Colon (tissue), 2 donors: Measurements from ENCODE around the gene MUC20.
"Not testable (repeated sequence)": the region's sequence is repeated elsewhere in the genome, so short reads cannot be mapped to it uniquely, and the experiment has no call there.

Experiments used
- FAIRE-seq: peaks from 2 replicates; lab custom pipeline; 2012; peaks lifted over from hg19 to GRCh38; lab: Jason Lieb, UNC
- donor health status: control.
- donor health status: control.

Gene MUC20

DNA sequence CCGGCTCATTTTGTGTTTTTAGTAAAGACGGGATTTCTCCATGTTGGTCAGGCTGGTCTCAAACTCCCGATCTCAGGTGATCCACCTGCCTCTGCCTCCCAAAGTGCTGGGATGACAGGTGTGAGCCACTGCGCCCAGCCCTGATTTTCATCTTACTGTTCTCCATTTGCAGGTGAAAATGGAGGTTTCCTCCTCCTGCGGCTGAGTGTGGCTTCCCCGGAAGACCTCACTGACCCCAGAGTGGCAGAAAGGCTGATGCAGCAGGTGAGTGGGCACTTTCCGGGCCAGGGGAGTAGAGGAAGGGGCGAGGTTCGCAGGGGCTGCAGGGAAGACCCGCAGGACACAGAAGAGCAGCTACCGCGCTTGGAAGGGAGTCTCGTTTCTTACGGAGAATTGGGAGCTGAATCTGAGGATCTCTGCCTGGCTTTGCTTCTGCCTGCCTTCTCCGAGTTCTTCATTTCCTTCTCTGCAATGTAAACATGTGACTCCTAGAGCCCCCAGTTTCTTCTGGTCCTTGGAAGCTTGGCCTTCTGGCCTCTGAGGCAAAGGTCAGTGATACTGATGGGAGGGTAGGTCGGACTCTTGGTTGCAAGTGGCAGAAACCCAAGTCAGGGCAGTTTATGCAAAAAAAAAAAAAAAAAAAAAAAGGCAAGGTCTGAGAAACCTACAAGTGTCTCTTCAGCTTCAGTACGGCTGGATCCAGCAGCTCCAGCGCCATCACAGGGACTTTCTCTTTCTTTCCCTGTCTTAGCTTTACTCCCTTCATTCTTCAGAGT, 8.9 kb downstream of the MUC20 start:
- FAIRE-seq, result no peak

DNA sequence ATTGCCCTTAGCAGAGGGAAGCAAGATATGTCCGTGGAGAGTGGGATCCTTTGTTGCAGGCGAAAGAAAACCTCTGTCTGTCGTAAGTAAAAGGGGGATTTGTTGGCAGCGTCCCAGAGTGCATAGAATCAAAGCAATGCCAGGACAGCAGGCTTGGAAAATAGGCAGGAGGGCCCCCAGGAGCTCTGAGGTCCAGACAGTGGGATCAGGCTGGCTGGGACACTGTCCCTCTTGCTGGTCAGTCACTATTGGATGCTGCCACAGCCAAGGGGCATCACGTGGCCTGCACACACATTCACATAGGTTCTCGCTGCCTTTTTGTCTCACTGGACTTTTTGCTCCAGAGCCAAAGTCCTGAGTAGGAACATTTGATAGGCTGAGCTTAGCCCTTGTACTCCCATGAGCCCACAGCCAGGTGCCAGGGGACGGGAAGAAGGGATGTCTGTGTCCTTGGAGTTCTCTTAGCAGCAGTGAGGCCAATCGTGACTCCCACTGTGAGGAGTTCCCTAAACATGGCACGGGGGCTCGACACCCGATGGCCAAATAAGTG, 10.7 kb downstream of the MUC20 start:
- FAIRE-seq, result no peak

DNA sequence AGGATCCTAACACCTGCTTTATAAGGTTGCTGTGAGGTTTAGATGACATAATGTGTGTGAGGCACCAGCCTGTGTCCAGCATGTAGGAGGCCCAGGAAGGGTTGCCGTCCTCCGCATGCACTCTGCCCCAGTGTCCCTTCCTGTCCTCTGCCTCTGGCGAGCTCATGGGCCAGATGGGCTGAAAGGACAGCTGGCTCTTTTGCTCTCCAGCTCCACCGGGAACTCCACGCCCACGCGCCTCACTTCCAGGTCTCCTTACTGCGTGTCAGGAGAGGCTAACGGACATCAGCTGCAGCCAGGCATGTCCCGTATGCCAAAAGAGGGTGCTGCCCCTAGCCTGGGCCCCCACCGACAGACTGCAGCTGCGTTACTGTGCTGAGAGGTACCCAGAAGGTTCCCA, 12.2 kb downstream of the MUC20 start:
- FAIRE-seq, result no peak

DNA sequence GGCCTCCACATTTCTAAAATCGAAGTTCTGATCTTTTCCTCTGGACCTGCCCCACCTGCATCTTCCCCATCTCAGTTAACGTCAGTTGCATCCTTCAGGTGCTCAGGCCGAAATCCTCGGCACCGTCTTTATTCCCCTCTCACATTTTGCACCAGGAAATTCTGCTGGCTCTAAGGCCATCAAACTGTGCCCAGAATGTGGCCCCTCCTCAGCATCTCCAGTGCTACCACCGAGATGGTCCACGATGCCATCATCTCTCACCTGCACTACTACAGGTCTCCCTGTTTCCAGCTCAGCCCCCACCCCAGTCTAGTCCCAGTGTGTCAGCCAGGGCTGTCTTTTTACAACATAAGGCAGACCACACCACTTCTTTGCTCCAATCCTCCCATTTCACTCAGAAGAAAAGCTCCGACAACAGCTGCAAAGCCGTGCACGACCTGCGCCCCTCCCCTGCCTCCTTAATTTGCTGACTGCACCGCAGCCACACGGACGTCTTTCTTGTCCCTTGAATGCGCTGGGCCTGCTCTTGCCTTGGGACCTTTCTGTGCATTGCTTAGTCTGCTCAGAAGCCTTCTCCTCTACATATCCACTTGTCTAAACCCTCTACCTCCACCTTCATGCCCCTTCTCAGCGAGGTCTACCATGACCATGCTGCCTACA, 14.4 kb downstream of the MUC20 start:
- FAIRE-seq, result no peak

DNA sequence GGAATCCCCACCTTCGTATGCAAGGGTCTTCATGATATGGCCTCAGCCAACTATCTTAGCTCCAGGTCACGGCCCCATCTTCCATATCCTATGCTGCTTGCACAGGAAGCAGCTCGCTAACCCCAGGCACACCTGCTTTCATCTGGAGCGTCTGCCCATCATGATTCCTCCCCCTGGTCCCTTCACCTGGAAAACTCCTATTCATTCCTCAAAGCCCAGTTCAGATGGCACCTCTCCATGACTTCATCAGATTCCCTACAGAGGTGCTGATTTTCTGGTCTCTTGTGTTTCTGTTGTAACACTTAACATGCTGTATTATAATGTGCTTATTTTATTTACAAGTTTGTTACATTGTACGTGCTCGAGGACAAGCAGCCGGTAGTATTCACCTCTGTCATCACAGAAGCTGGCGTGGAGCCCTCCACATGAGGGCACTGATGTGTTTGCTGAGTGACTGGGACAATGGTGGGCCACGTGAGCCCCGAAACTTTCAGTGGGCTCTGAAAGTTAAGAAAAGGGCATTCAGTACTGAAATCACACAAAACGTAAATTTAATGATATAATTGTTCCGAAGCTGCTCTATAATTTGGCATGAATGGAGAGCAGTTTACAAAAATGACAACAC, 16.2 kb downstream of the MUC20 start:
- no peak for FAIRE-seq

DNA sequence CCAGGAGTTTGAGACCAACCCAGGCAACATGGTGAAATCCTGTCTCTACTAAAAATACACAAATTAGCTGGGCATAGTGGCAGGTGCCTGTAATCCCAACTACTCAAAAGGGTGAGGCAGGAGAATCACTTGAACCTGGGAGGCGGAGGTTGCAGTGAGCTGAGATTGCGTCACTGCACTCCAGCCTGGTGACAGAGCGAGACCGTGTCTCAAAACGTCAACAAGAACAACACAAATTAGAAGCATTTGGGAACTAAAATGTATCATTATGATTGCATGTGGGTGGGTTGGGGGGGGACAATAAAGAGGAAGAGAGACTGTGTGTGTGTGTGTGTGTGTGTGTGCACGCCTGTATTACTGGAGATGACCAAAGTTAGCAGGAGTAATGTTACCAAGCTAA, 17.0 kb downstream of the MUC20 start:
- FAIRE-seq, result not testable (repeated sequence)

DNA sequence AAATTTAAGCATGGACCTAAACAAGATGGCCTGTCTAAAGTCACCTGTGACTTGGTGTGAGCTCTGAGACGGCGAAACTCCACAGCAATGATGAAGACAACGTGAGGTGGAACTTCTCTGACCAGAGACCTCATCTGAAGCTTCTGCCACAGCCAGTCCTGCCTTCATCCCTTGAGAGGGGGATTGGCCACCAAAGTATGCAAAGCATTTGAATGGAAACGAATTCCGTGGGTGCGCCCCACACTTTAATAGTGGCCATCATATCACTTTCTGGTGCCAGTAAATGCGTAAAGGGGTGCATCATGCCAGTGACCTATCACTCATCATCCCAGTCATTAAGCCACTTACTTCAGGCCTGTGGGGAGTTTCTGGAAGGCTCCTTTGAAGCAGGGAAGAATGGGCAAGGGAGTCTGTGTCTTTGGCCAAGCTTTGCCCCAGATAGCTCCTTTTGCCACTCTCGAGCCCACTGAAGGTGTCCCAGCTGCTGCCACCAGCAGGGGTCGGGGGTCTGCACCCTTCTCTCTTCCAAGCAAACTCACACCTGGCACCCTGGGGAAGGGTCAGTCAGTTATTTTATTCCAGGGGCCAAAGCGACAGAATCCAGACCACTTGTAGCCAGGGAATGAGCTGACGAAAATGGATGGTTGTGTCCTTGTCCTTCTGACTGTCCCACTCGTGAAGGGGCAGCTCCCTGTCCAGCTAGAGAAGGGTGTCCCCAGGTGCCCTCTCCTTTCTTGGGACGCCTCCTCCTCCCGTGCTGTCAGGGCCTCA, 17.7 kb downstream of the MUC20 start:
- FAIRE-seq, result no peak

DNA sequence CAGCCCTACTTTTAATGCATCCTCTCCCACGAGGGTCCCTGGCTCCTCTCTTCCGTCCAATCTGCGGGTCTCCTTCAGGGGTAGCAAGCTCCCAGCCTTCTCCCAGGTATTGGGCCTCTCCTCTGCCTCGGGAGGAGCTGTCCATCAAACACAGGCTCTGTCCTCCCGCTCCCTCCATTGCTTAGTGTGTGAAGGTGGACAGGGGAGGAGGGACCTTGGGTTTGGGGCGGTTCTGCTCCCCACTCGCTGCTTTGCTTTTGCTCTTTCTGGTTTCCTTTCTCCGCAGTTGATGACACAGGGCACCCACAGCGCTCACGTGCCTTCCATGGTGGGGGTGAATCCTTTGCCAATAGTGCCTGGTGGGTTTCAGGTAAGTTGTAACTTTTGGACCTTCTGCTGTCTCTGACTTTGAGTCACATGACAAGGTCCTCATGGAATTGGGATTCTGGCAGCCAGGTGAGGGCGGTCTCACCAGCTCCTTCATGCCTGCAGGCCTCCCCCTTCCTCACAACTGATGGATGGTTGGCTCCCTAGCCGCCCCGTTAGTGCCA, 18.9 kb downstream of the MUC20 start:
- no peak for FAIRE-seq

DNA sequence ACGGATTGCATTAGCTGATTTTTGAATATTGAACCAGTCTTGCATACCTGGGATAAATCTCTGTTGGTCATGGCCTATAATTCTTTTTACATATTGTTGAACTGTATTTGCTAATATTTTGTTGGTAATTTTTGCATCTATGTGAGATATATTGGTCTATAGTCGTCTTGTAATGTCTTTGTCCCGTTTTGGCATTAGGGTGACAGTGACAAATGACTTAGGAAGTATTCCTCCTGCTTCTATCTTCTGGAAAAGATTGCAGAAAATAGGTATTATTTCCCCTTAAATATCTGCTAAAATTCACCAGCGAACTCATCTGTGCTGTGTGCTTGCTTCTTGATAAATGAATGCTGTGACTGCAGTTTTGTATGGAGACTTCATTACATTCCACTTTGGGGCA, 23.7 kb downstream of the MUC20 start:
- no peak for FAIRE-seq

DNA sequence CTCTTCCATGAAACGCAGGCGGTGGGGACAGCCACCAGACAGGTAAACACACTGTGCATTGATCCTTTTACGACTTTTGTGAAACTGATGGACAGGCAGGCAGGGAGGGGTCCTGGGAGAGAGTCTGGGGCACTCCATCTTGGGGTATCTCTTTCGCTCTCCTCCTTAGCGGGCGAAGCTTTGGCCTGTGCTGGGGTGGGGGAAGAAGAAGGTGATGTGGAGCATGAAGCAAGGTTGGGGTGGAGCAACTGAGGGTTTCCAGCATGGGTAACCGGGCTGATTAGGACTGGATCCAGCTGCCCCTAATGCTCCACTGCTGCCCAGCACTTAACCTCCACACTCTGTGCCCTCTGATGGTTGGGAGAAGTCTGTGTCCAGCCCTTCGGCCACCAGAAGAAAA, 25.6 kb downstream of the MUC20 start:
- FAIRE-seq, result no peak

DNA sequence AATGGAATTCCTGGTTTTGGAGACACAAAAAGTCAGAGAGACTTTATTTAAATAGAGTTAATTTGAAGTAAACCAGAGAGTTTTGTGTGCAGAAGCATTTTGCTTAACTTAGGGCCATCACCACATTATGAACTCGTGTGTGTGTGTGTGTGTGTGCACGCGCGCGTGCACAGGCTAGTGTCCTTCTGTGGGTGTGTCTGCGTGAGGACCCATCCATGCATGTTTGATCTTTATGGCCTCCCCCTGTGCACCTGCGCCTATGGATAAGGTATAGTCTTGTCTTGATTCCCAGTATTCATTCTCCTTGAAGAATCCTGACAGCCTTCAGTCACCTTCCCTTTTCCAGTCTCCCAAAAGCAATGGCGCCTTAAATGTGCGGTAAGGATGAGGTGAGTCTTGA, 26.0 kb downstream of the MUC20 start:
- FAIRE-seq, result no peak

DNA sequence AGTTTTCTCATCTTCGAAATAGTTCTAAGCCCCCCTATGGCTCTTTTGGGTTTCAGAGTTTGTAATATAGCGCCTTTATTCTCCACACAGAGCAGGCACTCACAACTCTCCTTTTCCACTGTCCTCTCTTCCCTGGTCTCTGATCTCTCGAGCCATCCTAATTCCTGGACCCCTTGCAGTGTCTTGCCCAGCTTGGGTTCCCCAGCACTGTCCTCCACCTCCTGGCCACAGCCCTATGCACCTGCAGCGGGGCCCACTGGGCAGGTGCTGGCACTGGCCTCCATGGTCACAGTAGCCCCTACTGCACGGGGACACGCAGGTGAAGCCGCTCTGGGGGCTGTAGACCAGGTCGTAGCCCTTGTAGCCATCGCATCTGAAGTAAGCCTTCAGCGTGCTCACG, 27.9 kb downstream of the MUC20 start:
- FAIRE-seq, result no peak

DNA sequence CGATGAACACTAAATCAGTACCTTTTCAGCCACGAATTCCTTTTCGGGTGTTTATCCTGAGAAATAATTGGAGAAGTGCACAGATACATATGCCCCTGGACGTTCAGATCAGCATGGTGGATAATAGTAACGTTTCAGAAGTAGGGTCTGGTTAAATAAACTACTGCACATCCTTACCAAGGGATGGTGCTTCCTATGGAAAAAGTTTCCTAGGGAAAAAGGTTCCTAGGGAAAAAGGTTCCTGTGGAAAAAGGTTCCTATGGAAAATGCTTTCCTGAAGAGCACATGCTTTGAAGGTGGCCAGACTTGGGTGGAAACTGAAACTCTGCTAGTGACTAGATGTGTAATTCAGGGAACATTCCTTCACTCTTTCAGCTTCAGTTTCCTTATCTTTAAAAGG, 28.3 kb downstream of the MUC20 start:
- not testable (repeated sequence) for FAIRE-seq

DNA sequence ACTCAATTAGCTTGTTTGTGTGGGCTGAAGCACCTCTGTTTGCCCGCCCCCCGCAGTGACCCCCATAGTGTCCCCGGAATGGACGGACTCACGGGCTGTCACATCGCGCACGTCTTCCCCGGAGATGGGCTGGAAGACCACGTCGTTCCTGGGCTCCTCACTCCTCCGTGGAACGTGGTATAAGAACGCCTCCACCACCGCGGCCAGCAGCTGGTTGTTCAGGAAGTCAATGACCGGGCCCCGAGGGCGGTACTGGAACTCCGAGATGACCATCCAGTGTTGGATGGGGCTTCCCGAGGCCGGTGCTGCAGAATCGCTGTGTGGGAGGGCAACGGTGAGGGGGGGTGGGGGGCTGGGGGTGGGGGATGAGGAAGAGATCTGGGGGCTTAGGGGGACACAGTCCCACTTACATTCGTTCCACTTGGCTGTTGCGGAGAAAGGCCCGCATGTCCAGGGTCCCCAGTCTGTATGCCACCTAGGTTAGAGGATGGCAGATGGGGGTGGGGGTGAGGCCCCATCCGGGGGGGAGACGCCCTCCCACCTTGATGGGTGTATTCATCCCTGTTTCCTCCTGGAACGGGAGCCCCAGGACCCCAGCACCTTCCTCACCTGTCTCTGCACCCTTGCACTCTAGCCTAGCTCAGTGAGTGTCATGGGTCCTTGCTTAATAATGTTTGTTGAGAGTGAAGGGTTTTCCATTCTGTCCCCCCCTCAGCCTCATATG, 30.2 kb downstream of the MUC20 start:
- FAIRE-seq, result no peak

DNA sequence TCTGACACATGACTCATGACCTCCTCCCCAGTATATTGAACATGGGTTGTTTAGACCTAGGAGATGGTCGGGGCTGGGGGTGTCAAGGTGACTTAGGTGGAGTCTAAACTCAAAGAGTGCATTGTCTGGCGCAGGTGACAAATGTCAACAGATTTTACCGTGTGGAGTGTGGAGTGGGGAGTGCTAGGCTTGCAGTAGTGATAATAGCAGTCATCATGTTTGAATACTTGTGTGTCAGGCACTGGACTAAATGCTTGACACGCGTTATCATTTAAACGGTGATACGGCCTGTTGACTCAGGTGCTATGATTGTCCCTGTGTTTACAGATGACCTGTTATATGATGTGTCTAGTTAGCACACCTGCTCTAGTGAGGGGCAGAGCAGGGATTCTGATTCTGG, 30.8 kb downstream of the MUC20 start:
- FAIRE-seq, result no peak

DNA sequence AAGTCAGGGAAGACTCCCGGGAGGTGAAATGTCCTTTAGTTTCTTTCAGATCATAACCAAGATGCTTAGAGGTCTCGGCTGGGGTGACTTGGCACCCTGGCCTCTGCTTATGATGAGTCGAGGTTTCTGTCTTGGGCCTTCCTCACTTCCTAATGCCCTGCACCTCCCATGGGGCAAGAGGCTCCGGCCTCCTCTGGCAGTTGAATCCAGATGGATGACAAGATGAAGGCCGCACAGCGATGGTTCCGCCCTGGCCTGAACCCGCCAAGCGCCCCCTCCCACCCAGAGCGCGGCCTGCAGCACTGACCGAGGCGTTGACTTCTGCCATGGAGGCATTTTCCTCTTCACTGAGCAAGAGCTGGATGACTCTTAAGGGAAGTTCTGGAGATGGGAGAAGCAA, 31.3 kb downstream of the MUC20 start:
- FAIRE-seq, result no peak

DNA sequence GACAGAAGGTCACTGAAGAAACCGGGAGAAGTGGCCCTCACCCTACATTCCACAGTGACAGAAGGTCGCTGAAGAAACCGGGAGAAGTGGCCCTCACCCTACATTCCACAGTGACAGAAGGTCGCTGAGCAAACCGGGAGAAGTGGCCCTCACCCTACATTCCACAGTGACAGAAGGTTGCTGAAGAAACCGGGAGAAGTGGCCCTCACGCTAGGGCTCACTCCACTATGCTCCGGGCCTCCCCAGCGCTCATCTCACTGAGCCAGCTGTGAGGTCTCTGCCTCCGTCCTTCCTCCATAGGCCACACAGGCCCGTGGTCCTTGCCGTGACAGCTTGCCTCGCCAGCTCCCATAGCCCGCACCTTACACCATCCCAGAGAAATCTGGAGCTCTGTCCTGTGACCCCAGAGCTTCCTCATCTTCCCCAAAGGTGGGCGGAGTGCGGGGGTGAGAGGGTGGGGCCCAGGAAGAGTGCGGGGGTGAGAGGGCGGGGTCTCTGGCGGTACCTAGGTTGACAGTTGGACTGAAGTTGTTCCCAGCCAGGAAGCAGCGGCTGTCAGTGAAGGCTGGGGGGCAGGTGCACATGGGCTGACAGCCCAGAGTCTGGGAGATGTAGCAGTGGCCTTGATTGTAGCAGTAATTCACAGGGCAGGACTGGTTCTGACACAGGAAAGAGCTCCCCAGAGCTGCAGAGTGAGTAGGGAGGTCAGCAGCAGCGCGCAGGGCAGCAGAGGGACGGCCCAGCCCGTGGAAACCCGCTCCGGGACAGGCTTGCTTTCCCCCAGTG, 32.0 kb downstream of the MUC20 start:
- no peak for FAIRE-seq

DNA sequence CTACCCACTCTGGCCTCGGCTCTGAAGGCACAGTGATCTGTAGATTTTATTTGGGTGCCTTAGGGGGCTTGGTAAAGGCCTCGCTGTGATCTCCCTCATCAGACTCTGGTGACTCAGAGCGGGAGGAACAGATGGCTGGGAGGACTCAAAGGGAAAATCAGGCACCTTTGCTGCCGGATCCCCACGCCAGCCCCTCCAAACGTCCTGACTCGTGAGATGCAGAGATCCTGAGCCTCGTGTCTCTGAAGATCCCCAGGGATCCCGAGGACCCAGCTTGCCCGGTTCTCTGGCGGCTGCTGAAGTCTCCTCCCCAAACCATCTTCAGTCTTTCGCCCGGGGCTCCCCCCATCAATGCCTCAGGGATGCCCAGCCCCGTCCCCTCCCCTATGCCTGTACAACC, 32.8 kb downstream of the MUC20 start:
- FAIRE-seq, result no peak

DNA sequence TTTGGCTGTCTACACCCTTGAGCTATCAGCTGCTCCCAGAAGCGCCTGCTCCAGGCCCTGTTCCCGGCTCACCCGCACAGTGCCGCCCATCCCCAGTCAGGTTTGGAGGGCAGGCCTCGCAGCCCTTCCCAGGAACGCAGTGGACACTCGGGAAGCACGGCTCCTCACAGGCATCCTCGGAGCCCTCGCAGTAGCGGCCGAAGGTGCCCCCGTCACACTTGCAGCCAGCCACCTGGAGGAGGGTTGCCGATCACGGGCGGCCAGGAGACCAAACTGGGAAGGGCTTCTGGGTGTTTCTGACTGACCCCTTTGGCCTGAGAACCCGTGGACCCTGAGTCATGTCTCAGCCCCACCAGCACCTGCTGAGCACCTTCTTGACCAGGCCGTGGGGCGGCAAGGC, 33.4 kb downstream of the MUC20 start:
- FAIRE-seq, result no peak

DNA sequence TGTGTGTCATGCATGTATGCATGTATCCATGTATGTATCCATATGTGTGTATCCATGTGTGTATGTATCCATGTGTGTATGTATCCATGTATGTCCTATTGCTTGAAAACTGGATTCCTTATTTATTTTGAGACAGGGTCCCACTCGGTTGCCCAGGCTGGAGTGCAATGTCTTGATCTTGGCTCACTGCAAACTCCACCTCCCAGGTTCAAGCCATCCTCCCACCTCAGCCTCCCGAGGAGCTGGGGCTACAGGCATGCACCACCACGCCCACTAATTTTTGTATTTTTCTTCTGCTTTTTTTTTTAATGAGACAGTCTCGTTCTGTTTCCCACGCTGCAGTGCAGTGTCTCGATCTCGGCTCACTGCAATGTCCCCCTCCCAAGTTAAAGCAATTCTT, 34.1 kb downstream of the MUC20 start:
- FAIRE-seq, result no peak

DNA sequence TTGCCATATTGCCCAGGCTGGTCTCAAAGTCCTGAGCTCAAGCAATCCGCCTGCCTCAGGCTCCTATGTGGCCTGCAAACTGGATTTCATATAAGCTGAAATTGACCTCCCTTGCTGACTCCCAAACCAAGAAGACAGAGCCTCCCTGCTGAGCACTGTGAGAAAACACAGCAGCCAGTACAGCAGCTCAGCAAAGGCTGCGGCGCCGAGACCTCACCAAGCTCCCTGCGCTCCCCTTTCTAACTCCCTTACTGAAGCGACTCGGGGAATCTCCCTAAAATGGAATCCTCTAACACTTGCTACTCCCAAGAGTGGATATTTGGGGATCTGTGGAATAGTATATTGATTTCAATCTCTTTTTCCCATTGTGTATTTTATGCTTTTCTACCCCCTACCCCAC, 34.6 kb downstream of the MUC20 start:
- no peak for FAIRE-seq
